Keratinocyte (primary cell): ENCODE measurements around the gene XK. TPM values are rescaled to one million over a fixed set of nuclear protein-coding genes. Genes with fewer than 3 reads are reported as not detected.
"Not testable (repeated sequence)": the region's sequence is repeated elsewhere in the genome, so short reads cannot be mapped to it uniquely, and the experiment has no call there.

ENCODE experiments used
- DNase-seq: peaks from one replicate; pipeline ENCODE4 v3.0.0-alpha.2; 2011; ENCODE audit warnings: low read depth, missing footprints, low spot score
- FAIRE-seq: peaks from 2 replicates; lab custom pipeline; 2011; peaks lifted over from hg19 to GRCh38; lab: Jason Lieb, UNC
- H2AFZ ChIP-seq: 2 replicates; pipeline ENCODE4 v1.6.0; 2012; ENCODE audit warnings: low read length, control low read depth, inconsistent platforms; ENCODE audit not compliant: control insufficient read depth
- H3K27ac ChIP-seq: 2 replicates; pipeline ENCODE4 v1.5.1; 2011; ENCODE audit warnings: low read length; ENCODE audit not compliant: control insufficient read depth, insufficient read depth
- H3K27me3 ChIP-seq: 3 replicates; pipeline ENCODE4 v1.6.0; 2011; ENCODE audit warnings: low read length; ENCODE audit not compliant: control insufficient read depth, insufficient read depth; ENCODE audit errors: extremely low read depth
- H3K36me3 ChIP-seq, 2 experiments: 2 replicates in 1 of 2; 3 replicates in 1 of 2; pipeline ENCODE4 v1.5.1; 2011; ENCODE audit warnings: low read length in 2 of 2, mild to moderate bottlenecking in 1 of 2; ENCODE audit not compliant: control insufficient read depth in 2 of 2, insufficient read depth in 2 of 2; ENCODE audit errors: extremely low read depth in 1 of 2
- H3K4me1 ChIP-seq: 3 replicates; pipeline ENCODE4 v1.5.1; 2011; ENCODE audit warnings: low read length; ENCODE audit not compliant: control insufficient read depth, insufficient read depth; ENCODE audit errors: extremely low read depth
- H3K4me2 ChIP-seq: 3 replicates; pipeline ENCODE4 v1.6.0; 2011; ENCODE audit warnings: low read depth, low read length; ENCODE audit not compliant: control insufficient read depth, insufficient read depth; ENCODE audit errors: extremely low read depth
- H3K4me3 ChIP-seq, 3 experiments: fragments of 200-600 bp in 1 of 3; sonication (generic) in 1 of 3; 2 replicates in 2 of 3; 3 replicates in 1 of 3; pipeline ENCODE4 v1.5.1; 2011 to 2016; ENCODE audit warnings: low read length in 3 of 3, mild to moderate bottlenecking in 3 of 3, control low read depth in 2 of 3, inconsistent platforms in 1 of 3, low read depth in 1 of 3, mixed read lengths in 1 of 3, mixed run types in 1 of 3, moderate library complexity in 1 of 3; ENCODE audit not compliant: control insufficient read depth in 2 of 3, insufficient read depth in 2 of 3; ENCODE audit errors: extremely low read depth in 1 of 3
- H3K79me2 ChIP-seq: 2 replicates; pipeline ENCODE4 v1.6.0; 2012; ENCODE audit warnings: low read length; ENCODE audit not compliant: control insufficient read depth, insufficient read depth
- H3K9ac ChIP-seq: 3 replicates; pipeline ENCODE4 v1.6.0; 2011; ENCODE audit warnings: low read length; ENCODE audit not compliant: control insufficient read depth, insufficient read depth; ENCODE audit errors: extremely low read depth
- H3K9me1 ChIP-seq: 3 replicates; pipeline ENCODE4 v1.6.0; 2011; ENCODE audit warnings: low read length; ENCODE audit not compliant: control insufficient read depth, insufficient read depth; ENCODE audit errors: extremely low read depth
- H3K9me3 ChIP-seq: 2 replicates; pipeline ENCODE4 v1.5.1; 2012; ENCODE audit warnings: low read depth, low read length; ENCODE audit not compliant: control insufficient read depth
- H4K20me1 ChIP-seq: 3 replicates; pipeline ENCODE4 v1.6.0; 2011; ENCODE audit warnings: low read length; ENCODE audit not compliant: control insufficient read depth, insufficient read depth; ENCODE audit errors: extremely low read depth
- EZH2 ChIP-seq: IDR thresholded peaks from one replicate; pipeline ENCODE4 v1.6.1; 2012; ENCODE audit warnings: inconsistent platforms, mild to moderate bottlenecking, low read length, moderate library complexity
- dilution Hi-C: fragments of 300-500 bp; cut with MboI; formaldehyde crosslinking; loops from one replicate; pipeline ENCODE4 v1.7.0; 2020; ENCODE audit warnings: low sequenced_read_pairs; ENCODE audit not compliant: extremely low pct_ligation_motif_present
- polyA plus RNA-seq, 5 experiments: library from polyadenylated mRNA; depleted of rRNA in 3 of 5; stranded (reverse) in 3 of 5; stranded (forward) in 1 of 5; unstranded in 1 of 5; fragments of >200 nt; gene quantifications; 1 replicate in 1 of 5; 2 replicates in 3 of 5; 3 replicates in 1 of 5; pipeline versions ENCODE4 v1.2.1 to v1.2.3, GENCODE V29; 2011 to 2012; ENCODE audit warnings: missing spikeins in 2 of 5, low read depth in 1 of 5, low replicate concordance in 1 of 5
- TF ChIP-seq, protein P1 (sequence below), 3 experiments: IDR thresholded peaks in 1 of 3; conservative IDR thresholded peaks in 1 of 3; optimal IDR thresholded peaks in 1 of 3; 2 replicates in 2 of 3; 3 replicates in 1 of 3; pipeline versions ENCODE3 to v1.5.1; 2011; ENCODE audit warnings: low read length in 3 of 3, mild to moderate bottlenecking in 3 of 3, moderate library complexity in 2 of 3, control low read depth in 1 of 3, inconsistent platforms in 1 of 3; ENCODE audit not compliant: insufficient read depth in 2 of 3; ENCODE audit errors: extremely low read depth in 1 of 3

XK gene
- polyA plus RNA-seq, 1 donor (not counting 4 experiments of a cell fraction or from before 2014, with no cell fraction given): 0.17 TPM

DNA sequence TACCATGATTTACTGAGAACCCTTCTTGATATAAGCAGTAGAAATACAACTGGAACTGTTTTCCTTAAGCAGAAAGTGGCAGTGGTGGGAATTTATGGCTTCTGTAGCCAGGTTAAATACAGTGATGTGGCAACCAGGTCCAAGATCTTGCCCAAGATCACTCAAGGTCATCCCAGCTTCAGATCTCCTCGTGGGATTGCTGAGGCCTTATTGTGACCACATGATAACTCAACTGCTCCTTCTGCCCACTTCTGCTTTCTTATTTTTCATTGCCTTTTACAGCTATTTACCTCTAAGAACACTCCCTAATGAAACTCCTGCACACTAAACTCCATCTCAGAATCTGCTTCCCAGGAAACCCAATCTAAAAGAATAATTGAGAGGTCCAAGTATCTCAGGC is 81.8 kb downstream of the XK start:
- H3K36me3 ChIP-seq: no peaks in the 10 kb centered on the region
- H4K20me1 ChIP-seq: no peaks in the 10 kb centered on the region
- no peak overlapping the region for H3K4me2 ChIP-seq
- dilution Hi-C loops: no loop called here
- DNase-seq (no peak), FAIRE-seq (no peak)
- H2AFZ ChIP-seq: no peak overlapping the region
- no peak overlapping the region for H3K9ac ChIP-seq
- no peaks in the 10 kb centered on the region for H3K4me1 ChIP-seq
- no peaks in the 10 kb centered on the region for H3K9me1 ChIP-seq
- TF ChIP-seq, protein P1, sequence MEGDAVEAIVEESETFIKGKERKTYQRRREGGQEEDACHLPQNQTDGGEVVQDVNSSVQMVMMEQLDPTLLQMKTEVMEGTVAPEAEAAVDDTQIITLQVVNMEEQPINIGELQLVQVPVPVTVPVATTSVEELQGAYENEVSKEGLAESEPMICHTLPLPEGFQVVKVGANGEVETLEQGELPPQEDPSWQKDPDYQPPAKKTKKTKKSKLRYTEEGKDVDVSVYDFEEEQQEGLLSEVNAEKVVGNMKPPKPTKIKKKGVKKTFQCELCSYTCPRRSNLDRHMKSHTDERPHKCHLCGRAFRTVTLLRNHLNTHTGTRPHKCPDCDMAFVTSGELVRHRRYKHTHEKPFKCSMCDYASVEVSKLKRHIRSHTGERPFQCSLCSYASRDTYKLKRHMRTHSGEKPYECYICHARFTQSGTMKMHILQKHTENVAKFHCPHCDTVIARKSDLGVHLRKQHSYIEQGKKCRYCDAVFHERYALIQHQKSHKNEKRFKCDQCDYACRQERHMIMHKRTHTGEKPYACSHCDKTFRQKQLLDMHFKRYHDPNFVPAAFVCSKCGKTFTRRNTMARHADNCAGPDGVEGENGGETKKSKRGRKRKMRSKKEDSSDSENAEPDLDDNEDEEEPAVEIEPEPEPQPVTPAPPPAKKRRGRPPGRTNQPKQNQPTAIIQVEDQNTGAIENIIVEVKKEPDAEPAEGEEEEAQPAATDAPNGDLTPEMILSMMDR (optimal IDR thresholded peaks at IDR 0.05 in 1 of 3, IDR thresholded peaks at IDR 0.05 in 1 of 3, conservative IDR thresholded peaks at IDR 0.05 in 1 of 3; ENCODE audit: extremely low read depth in 1 of 3, insufficient read depth in 2 of 3, low read length in 3 of 3): no peak
- no peak for TF ChIP-seq EZH2
- H3K9me3 ChIP-seq: no peaks in the 10 kb centered on the region
- no peaks in the 10 kb centered on the region for H3K27me3 ChIP-seq
- no peak overlapping the region for H3K27ac ChIP-seq
- H3K4me3 ChIP-seq: no peak overlapping the region
- H3K79me2 ChIP-seq: no peaks in the 10 kb centered on the region

DNA sequence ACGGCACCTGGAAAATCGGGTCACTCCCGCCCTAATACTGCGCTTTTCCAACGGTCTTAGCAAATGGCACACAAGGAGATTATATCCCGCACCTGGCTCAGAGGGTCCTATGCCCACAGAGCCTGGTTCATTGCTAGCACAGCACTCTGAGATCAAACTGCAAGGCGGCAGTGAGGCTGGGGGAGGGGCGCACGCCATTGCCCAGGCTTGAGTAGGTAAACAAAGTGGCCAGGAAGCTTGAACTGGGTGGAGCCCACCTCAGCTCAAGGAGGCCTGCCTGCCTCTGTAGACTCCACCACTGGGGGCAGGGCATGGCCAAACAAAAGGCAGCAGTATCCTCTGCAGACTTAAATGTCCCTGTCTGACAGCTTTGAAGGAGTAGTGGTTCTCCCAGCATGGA is 83.3 kb downstream of the XK start:
- H3K79me2 ChIP-seq, H3K4me3 ChIP-seq, H3K36me3 ChIP-seq, DNase-seq, H3K9ac ChIP-seq, H3K9me1 ChIP-seq, FAIRE-seq, H3K9me3 ChIP-seq, dilution Hi-C loops, H3K4me2 ChIP-seq, H3K27me3 ChIP-seq, H2AFZ ChIP-seq, H3K27ac ChIP-seq, H3K4me1 ChIP-seq, H4K20me1 ChIP-seq: not testable (repeated sequence)

DNA sequence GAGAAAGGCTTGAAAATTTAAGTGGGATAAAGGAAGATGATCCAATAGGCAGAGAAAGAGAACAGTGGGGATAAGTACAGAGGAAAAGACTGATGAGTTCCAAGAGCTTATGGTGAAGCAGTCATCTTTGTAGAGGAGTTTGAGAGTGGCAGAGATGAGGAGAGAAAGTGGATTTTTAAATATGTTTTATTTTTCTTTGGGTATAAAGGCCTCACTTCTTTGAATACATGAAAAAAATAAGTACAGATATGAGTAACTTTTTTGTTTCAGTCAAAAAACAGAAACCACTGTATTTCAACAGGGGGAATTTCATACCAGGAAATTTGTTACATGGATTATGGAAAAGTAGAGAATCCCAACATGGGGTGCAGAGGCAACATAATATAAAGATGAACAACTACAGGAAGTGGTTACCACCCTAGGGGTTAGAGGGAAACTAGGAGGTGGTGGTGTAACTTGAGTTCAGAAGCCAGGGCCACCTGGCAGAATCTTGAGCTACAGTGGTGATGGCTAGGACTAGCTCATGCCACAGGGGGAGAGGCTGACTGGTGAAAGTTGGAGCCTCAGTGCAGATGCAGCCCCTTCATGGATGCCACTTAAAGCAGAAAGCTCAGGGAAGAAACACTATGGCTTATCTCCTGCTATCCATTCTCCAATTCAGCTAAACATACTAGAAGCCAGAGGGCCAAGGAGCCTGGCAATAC is 90.8 kb downstream of the XK start:
- Histone ChIP-seq H3K9me1 (no peaks in the 10 kb centered on the region), H3K4me2 (no peak overlapping the region), H3K4me3 (no peak overlapping the region), H3K27me3 (no peaks in the 10 kb centered on the region), H3K4me1 (no peaks in the 10 kb centered on the region), H2AFZ (no peak overlapping the region), H3K9me3 (no peaks in the 10 kb centered on the region), H3K27ac (no peak overlapping the region), H4K20me1 (no peaks in the 10 kb centered on the region), H3K36me3 (no peaks in the 10 kb centered on the region), H3K9ac (no peak overlapping the region), H3K79me2 (no peaks in the 10 kb centered on the region)
- FAIRE-seq: no peak
- dilution Hi-C loops: no loop called here
- TF ChIP-seq EZH2: no peak
- TF ChIP-seq, protein P1 (optimal IDR thresholded peaks at IDR 0.05 in 1 of 3, IDR thresholded peaks at IDR 0.05 in 1 of 3, conservative IDR thresholded peaks at IDR 0.05 in 1 of 3; ENCODE audit: extremely low read depth in 1 of 3, insufficient read depth in 2 of 3, low read length in 3 of 3): no peak
- DNase-seq: no peak
